ENCODE data around the gene TMEM273.

- TF ChIP-seq RAD21 (IDR thresholded peaks at IDR 0.05; ENCODE audit: low read depth): no peak
- TF ChIP-seq CTCF (IDR thresholded peaks at IDR 0.05 in 2 of 3, conservative IDR thresholded peaks at IDR 0.05 in 1 of 3; ENCODE audit: borderline replicate concordance in 1 of 3, insufficient read depth in 1 of 3, low read depth in 2 of 3, low read length in 2 of 3): no peak
- no peak for TF ChIP-seq YY1 (IDR thresholded peaks at IDR 0.05; ENCODE audit: extremely low read depth, insufficient replicate concordance, low read depth, low read length)
- no peak for TF ChIP-seq EZH2 (IDR thresholded peaks at IDR 0.05)
- no peak for TF ChIP-seq TCF7L2 (IDR thresholded peaks at IDR 0.05; ENCODE audit: borderline replicate concordance, extremely low read depth, insufficient read depth, insufficient read length)
- TF ChIP-seq FOSL1 (IDR thresholded peaks at IDR 0.05; ENCODE audit: low read depth): no peak
- TF ChIP-seq, protein P1, sequence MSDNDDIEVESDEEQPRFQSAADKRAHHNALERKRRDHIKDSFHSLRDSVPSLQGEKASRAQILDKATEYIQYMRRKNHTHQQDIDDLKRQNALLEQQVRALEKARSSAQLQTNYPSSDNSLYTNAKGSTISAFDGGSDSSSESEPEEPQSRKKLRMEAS (IDR thresholded peaks at IDR 0.05): no peak
- TF ChIP-seq CBX3 (IDR thresholded peaks at IDR 0.05; ENCODE audit: low read depth): no peak
Measured at GRCh38 chr10:49168171-49168540, 20.0 kb downstream of the TMEM273 start.
